Tibial nerve (tissue), 4 donors: ENCODE data around the gene SLC15A4. TPM values are rescaled to one million over a fixed set of nuclear protein-coding genes. Genes with fewer than 3 reads are reported as not detected.

Experiments used
- DNase-seq, 2 donors: peaks; one replicate each; pipeline ENCODE4 v3.0.0-alpha.2; 2019; ENCODE audit warnings: low spot score in 2 of 2
- H3K27ac ChIP-seq, 4 donors: fragments of 200-600 bp; sonication (generic) in 3 of 4; one replicate each; pipeline ENCODE4 v1.5.1; 2017 to 2019; ENCODE audit warnings: mild to moderate bottlenecking in 1 of 4
- H3K27me3 ChIP-seq, 2 donors: fragments of 200-600 bp; sonication (generic) in 1 of 2; one replicate each; pipeline versions ENCODE4 v1.5.1 to v1.6.0; 2017 to 2019
- H3K36me3 ChIP-seq, 3 donors: fragments of 200-600 bp; sonication (generic); one replicate each; pipeline ENCODE4 v1.5.1; 2018 to 2019
- H3K4me1 ChIP-seq, 4 donors: fragments of 200-600 bp; sonication (generic) in 3 of 4; one replicate each; pipeline ENCODE4 v1.5.1; 2017 to 2019
- H3K4me3 ChIP-seq, 4 donors: fragments of 200-600 bp; sonication (generic) in 3 of 4; one replicate each; pipeline ENCODE4 v1.5.1; 2017 to 2019; ENCODE audit warnings: mild to moderate bottlenecking in 1 of 4, moderate library complexity in 1 of 4
- H3K9me3 ChIP-seq, 4 donors: fragments of 200-600 bp; sonication (generic) in 3 of 4; one replicate each; pipeline ENCODE4 v1.5.1; 2017 to 2019
- EP300 ChIP-seq, 2 donors: sonication (generic); formaldehyde crosslinking; IDR thresholded peaks; one replicate each; pipeline ENCODE4 v1.6.1; 2017; ENCODE audit warnings: antibody characterized with exemption in 2 of 2, mild to moderate bottlenecking in 1 of 2
- POLR2A ChIP-seq, 2 donors: fragments of 450-650 bp; IDR thresholded peaks; one replicate each; pipeline ENCODE4 v1.6.1; 2017; ENCODE audit warnings: antibody characterized with exemption in 2 of 2, mild to moderate bottlenecking in 2 of 2, moderate library complexity in 2 of 2
- WGBS, 2 donors: methylation state at CpG; one replicate each; pipeline ENCODE4 v1.1.5; 2018; 5-methylcytosine and 5-hydroxymethylcytosine counted together
- total RNA-seq, 4 donors: library from RNA; depleted of rRNA; stranded (reverse); fragments of >200 nt; gene quantifications; one replicate each; pipeline ENCODE4 v1.1.0, GENCODE V29; 2016
- TF ChIP-seq, protein P1 (sequence below), 5 experiments: fragments of 200-600 bp in 3 of 5; fragments of 450-650 bp in 2 of 5; sonication (generic) in 3 of 5; IDR thresholded peaks; one replicate each; pipeline ENCODE4 v1.5.1; 2016 to 2019; ENCODE audit warnings: antibody characterized with exemption in 5 of 5, mild to moderate bottlenecking in 3 of 5, moderate library complexity in 2 of 5

SLC15A4 gene
- total RNA-seq, 4 donors from 2014 or later = 39.3 to 74.3 (median 53.6) TPM

DNA sequence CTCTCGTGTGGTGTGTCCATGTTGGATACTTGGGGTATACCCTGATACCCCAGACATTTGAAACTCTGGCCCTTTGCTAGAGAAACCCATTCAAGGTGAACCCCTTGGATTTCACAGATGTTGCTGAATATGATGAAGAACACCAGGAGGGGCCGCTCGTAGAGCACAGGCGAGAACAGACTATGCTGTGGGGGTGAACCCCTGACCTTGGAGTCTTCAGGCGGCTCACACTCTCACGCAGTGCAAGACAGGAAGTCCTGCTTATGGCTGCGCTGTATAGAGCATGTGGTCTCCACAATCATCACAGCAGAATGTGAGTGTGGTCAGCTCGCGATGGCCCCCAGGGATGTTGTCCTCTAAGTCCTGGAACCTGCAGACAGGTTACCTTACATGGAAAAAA, 60.4 kb downstream of the SLC15A4 start:
- Histone ChIP-seq H3K4me1 (no peaks in the 10 kb centered on the region), H3K36me3 (no peaks in the 10 kb centered on the region), H3K9me3 (no peaks in the 10 kb centered on the region), H3K27me3 (peaks cover 0 to 9% of the 10 kb centered on the region in 2 donors), H3K4me3 (no peak overlapping the region), H3K27ac (no peak overlapping the region)
- TF ChIP-seq POLR2A (IDR thresholded peaks at IDR 0.05) (no peak), EP300 (IDR thresholded peaks at IDR 0.05) (no peak)
- TF ChIP-seq, protein P1, sequence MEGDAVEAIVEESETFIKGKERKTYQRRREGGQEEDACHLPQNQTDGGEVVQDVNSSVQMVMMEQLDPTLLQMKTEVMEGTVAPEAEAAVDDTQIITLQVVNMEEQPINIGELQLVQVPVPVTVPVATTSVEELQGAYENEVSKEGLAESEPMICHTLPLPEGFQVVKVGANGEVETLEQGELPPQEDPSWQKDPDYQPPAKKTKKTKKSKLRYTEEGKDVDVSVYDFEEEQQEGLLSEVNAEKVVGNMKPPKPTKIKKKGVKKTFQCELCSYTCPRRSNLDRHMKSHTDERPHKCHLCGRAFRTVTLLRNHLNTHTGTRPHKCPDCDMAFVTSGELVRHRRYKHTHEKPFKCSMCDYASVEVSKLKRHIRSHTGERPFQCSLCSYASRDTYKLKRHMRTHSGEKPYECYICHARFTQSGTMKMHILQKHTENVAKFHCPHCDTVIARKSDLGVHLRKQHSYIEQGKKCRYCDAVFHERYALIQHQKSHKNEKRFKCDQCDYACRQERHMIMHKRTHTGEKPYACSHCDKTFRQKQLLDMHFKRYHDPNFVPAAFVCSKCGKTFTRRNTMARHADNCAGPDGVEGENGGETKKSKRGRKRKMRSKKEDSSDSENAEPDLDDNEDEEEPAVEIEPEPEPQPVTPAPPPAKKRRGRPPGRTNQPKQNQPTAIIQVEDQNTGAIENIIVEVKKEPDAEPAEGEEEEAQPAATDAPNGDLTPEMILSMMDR (IDR thresholded peaks at IDR 0.05) = no peak
- no peak for DNase-seq
- WGBS, 2 donors = 61 to 73% methylated on average over 9 of the region's 9 CpGs

DNA sequence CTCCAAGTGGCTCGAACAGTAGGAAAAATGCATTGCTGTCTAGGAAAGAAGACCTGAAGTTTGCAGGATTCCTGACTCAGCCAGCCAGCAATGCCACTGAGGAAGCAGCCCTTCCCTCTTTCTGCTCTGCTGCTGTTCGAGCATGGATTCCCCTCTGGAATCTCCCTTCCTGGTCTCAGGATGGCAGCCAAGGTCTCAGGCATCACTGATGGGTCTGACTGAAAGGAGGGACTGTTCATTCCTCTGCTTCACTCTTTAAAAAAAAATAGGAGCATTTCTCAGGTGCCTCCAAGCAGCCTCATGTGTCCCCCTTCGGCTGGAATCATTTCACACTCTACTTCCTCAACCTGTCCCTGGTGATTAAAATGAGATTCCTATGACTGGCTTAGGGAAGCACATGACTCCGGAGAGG, 62.4 kb downstream of the SLC15A4 start:
- Histone ChIP-seq H3K4me1 (no peaks in the 10 kb centered on the region), H3K4me3 (no peak overlapping the region), H3K36me3 (no peaks in the 10 kb centered on the region), H3K27me3 (peaks cover 0 to 4% of the 10 kb centered on the region in 2 donors), H3K9me3 (peaks cover 0 to 3% (median 0%) of the 10 kb centered on the region in 4 donors), H3K27ac (no peak overlapping the region)
- WGBS, 2 donors = 40 to 50% methylated on average over 4 of the region's 4 CpGs
- TF ChIP-seq, protein P1 (IDR thresholded peaks at IDR 0.05) = no peak
- TF ChIP-seq POLR2A (IDR thresholded peaks at IDR 0.05) = no peak
- no peak for TF ChIP-seq EP300 (IDR thresholded peaks at IDR 0.05)
- DNase-seq = no peak

DNA sequence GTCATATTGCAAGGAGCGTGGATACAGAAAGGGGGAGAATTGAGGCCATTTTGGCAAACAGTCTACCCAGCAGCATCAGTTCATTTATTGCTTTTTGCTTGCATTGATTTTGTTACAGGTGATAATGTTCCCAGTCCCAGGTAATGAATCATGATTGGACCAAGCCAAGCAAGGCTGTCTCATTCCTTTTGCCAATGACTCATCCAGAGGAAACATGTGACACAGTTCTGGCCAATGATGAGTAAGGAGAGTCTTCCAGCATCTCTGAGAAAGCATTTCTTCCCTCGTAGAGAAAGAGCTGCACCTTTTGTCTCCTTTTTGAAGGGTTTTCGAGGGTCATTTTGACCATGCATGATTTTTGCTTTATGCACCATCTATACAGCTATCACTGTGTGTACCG, 68.2 kb downstream of the SLC15A4 start:
- peaks cover 0 to 6% (median 0%) of the 10 kb centered on the region in 4 donors for H3K9me3 ChIP-seq
- no peaks in the 10 kb centered on the region for H3K36me3 ChIP-seq
- no peak overlapping the region for H3K4me3 ChIP-seq
- no peaks in the 10 kb centered on the region for H3K4me1 ChIP-seq
- no peaks in the 10 kb centered on the region for H3K27me3 ChIP-seq
- 76 to 83% methylated on average over 4 of the region's 4 CpGs for WGBS, 2 donors
- H3K27ac ChIP-seq = no peak overlapping the region
- no peak for TF ChIP-seq POLR2A (IDR thresholded peaks at IDR 0.05)
- TF ChIP-seq EP300 (IDR thresholded peaks at IDR 0.05) = no peak
- TF ChIP-seq, protein P1 (IDR thresholded peaks at IDR 0.05) = no peak
- DNase-seq = no peak

DNA sequence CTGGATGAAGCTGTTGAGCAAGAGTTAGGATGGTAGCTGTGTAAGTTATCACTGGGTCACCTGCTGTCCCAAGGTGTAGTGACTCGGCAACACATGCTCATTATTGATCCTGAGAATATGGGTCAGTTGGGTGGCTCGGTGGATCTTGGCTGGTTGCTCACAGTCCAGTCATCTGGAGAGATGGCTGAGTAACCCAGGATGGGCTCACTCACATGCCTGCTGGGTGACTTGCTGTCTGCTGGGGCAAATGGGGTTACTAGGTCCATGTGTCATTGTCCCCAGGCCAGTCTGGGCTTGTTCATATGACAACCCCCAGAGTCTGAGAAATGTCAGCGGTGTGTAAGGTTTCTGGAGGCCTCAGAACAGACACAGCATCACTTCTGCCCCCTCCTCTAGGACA, 69.5 kb downstream of the SLC15A4 start:
- 75 to 82% methylated on average over 3 of the region's 3 CpGs for WGBS, 2 donors
- H3K9me3 ChIP-seq = peaks cover 0 to 6% (median 0%) of the 10 kb centered on the region in 4 donors

DNA sequence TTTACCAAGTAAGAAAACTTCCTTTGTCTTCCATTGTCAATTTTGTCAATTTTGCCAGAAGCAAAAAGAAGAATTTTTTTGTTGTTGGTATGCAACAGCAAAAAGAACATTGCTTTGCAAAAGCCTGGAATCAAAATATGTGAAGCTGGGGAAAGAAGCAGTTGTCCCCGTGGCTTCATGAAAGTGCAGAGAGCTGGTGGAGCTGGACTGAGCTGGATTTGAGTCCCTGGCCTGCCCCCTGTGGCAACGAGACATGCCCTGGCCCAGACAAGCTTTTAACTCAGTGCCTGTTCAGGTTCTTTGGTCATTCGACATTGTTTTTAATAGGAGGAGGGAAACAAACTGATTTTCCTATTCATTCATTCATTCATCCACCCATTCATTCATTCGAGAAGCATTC, 70.3 kb downstream of the SLC15A4 start:
- Histone ChIP-seq H3K4me3 (no peak overlapping the region), H3K4me1 (no peaks in the 10 kb centered on the region)
- 38 to 45% methylated on average over 4 of the region's 4 CpGs for whole genome bisulfite sequencing, 2 donors

More for the DNA sequence above, 69.5 kb downstream of the SLC15A4 start:
- H3K27me3 ChIP-seq = no peaks in the 10 kb centered on the region
- no peaks in the 10 kb centered on the region for H3K36me3 ChIP-seq
- H3K4me3 ChIP-seq = no peak overlapping the region
- TF ChIP-seq EP300 (IDR thresholded peaks at IDR 0.05) (no peak), POLR2A (IDR thresholded peaks at IDR 0.05) (no peak)
- TF ChIP-seq, protein P1 (IDR thresholded peaks at IDR 0.05) = no peak
- H3K4me1 ChIP-seq = no peaks in the 10 kb centered on the region
- DNase-seq = no peak
- H3K27ac ChIP-seq = no peak overlapping the region

More for the DNA sequence above, 70.3 kb downstream of the SLC15A4 start:
- no peaks in the 10 kb centered on the region for H3K36me3 ChIP-seq
- DNase-seq = no peak
- no peaks in the 10 kb centered on the region for H3K27me3 ChIP-seq
- H3K9me3 ChIP-seq = peaks cover 0 to 6% (median 0%) of the 10 kb centered on the region in 4 donors
- TF ChIP-seq EP300 (IDR thresholded peaks at IDR 0.05) = no peak
- TF ChIP-seq, protein P1 (IDR thresholded peaks at IDR 0.05) = no peak
- no peak for TF ChIP-seq POLR2A (IDR thresholded peaks at IDR 0.05)
- no peak overlapping the region for H3K27ac ChIP-seq
